Measurements from ENCODE around the gene NMT2. TPM values are rescaled to one million over a fixed set of nuclear protein-coding genes. Genes with fewer than 3 reads are reported as not detected.

Gene NMT2
- total and polyA plus RNA-seq, 9 donors = 15.2 to 21.3 (median 16.5) TPM

- no peak for DNase-seq
- Histone ChIP-seq H3K27me3 (ENCODE audit: control insufficient read depth, insufficient read depth, low read length) (no peaks in the 10 kb centered on the region), H3K9me3 (replicated peaks; ENCODE audit: control insufficient read depth, low read depth, low read length) (no peaks in the 10 kb centered on the region), H3K27ac (ENCODE audit: low read length) (no peak overlapping the region), H3K4me3 (ENCODE audit: low read length) (no peak overlapping the region), H3K36me3 (ENCODE audit: control insufficient read depth, insufficient read depth, low read length) (peaks cover 24% of the 10 kb centered on the region), H3K4me1 (ENCODE audit: control insufficient read depth, insufficient read depth, low read length) (no peaks in the 10 kb centered on the region)
- no CpG with 5 or more reads among the region's 3 CpGs for WGBS (ENCODE audit: insufficient coverage)
Observed at GRCh38 chr10:15124908-15125307, 43.6 kb downstream of the NMT2 start.

DNA sequence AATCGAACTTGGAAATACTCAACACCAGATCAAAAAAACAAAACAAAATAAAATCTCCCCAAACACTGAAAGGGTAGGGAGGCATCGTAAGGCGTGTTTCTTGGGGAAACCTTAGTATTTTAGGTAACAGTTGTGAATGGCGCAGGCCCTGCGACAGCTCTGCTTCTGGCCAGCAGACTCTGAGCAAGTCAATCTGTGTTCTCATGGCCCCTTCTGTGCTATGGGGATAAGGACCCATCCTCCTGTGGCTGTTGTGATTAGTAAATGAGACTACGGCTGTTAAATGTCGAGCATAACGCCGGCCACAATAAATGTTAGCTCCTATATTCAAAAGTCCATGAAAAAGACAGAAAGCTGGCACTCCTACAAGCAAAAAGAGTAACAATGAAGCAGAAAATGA is 44.3 kb downstream of the NMT2 start:
- H3K4me3 ChIP-seq (ENCODE audit: low read length) = no peak overlapping the region
- H3K9me3 ChIP-seq (replicated peaks; ENCODE audit: control insufficient read depth, low read depth, low read length) = no peaks in the 10 kb centered on the region
- no peaks in the 10 kb centered on the region for H3K27me3 ChIP-seq (ENCODE audit: control insufficient read depth, insufficient read depth, low read length)
- 100% methylated on average over 2 of the region's 9 CpGs for WGBS (ENCODE audit: insufficient coverage)
- H3K27ac ChIP-seq (ENCODE audit: low read length) = no peak overlapping the region
- DNase-seq = no peak
- no peaks in the 10 kb centered on the region for H3K4me1 ChIP-seq (ENCODE audit: control insufficient read depth, insufficient read depth, low read length)
- H3K36me3 ChIP-seq (ENCODE audit: control insufficient read depth, insufficient read depth, low read length) = peaks cover 26% of the 10 kb centered on the region

GRCh38 chr10:15123749-15124184 is 44.7 kb downstream of the NMT2 start:
- 88% methylated on average over 1 of the region's 3 CpGs for whole genome bisulfite sequencing (ENCODE audit: insufficient coverage)
- Histone ChIP-seq H3K4me3 (ENCODE audit: low read length) (no peak overlapping the region), H3K36me3 (ENCODE audit: control insufficient read depth, insufficient read depth, low read length) (peaks cover 30% of the 10 kb centered on the region), H3K27ac (ENCODE audit: low read length) (no peak overlapping the region), H3K27me3 (ENCODE audit: control insufficient read depth, insufficient read depth, low read length) (no peaks in the 10 kb centered on the region), H3K4me1 (ENCODE audit: control insufficient read depth, insufficient read depth, low read length) (no peaks in the 10 kb centered on the region), H3K9me3 (replicated peaks; ENCODE audit: control insufficient read depth, low read depth, low read length) (no peaks in the 10 kb centered on the region)
- no peak for DNase-seq

- Histone ChIP-seq H3K36me3 (ENCODE audit: control insufficient read depth, insufficient read depth, low read length) (peaks cover 33% of the 10 kb centered on the region), H3K4me1 (ENCODE audit: control insufficient read depth, insufficient read depth, low read length) (no peaks in the 10 kb centered on the region), H3K9me3 (replicated peaks; ENCODE audit: control insufficient read depth, low read depth, low read length) (no peaks in the 10 kb centered on the region), H3K27me3 (ENCODE audit: control insufficient read depth, insufficient read depth, low read length) (no peaks in the 10 kb centered on the region), H3K4me3 (ENCODE audit: low read length) (no peak overlapping the region), H3K27ac (ENCODE audit: low read length) (no peak overlapping the region)
- no peak for DNase-seq
- 89% methylated on average over 3 of the region's 9 CpGs for WGBS (ENCODE audit: insufficient coverage)
Observed at GRCh38 chr10:15122477-15123030, 45.9 kb downstream of the NMT2 start.

- no peaks in the 10 kb centered on the region for H3K4me1 ChIP-seq (ENCODE audit: control insufficient read depth, insufficient read depth, low read length)
- H3K27ac ChIP-seq (ENCODE audit: low read length) = no peak overlapping the region
- H3K36me3 ChIP-seq (ENCODE audit: control insufficient read depth, insufficient read depth, low read length) = peaks cover 36% of the 10 kb centered on the region
- no peak for DNase-seq
- H3K4me3 ChIP-seq (ENCODE audit: low read length) = no peak overlapping the region
- no peaks in the 10 kb centered on the region for H3K27me3 ChIP-seq (ENCODE audit: control insufficient read depth, insufficient read depth, low read length)
- WGBS (ENCODE audit: insufficient coverage) = no CpG with 5 or more reads among the region's 1 CpG
- no peaks in the 10 kb centered on the region for H3K9me3 ChIP-seq (replicated peaks; ENCODE audit: control insufficient read depth, low read depth, low read length)
Observed at GRCh38 chr10:15121707-15122106, 46.8 kb downstream of the NMT2 start.

- no peaks in the 10 kb centered on the region for H3K27me3 ChIP-seq (ENCODE audit: control insufficient read depth, insufficient read depth, low read length)
- no peak overlapping the region for H3K4me3 ChIP-seq (ENCODE audit: low read length)
- peaks cover 6% of the 10 kb centered on the region for H3K9me3 ChIP-seq (replicated peaks; ENCODE audit: control insufficient read depth, low read depth, low read length)
- 100% methylated on average over 1 of the region's 5 CpGs for WGBS (ENCODE audit: insufficient coverage)
- H3K27ac ChIP-seq (ENCODE audit: low read length) = no peak overlapping the region
- DNase-seq = no peak
- H3K36me3 ChIP-seq (ENCODE audit: control insufficient read depth, insufficient read depth, low read length) = peaks cover 36% of the 10 kb centered on the region
- no peaks in the 10 kb centered on the region for H3K4me1 ChIP-seq (ENCODE audit: control insufficient read depth, insufficient read depth, low read length)
Observed at GRCh38 chr10:15120523-15120922, 48.0 kb downstream of the NMT2 start.

- Histone ChIP-seq H3K4me1 (ENCODE audit: control insufficient read depth, insufficient read depth, low read length) (no peaks in the 10 kb centered on the region), H3K27me3 (ENCODE audit: control insufficient read depth, insufficient read depth, low read length) (no peaks in the 10 kb centered on the region), H3K36me3 (ENCODE audit: control insufficient read depth, insufficient read depth, low read length) (peaks cover 31% of the 10 kb centered on the region), H3K4me3 (ENCODE audit: low read length) (no peak overlapping the region), H3K27ac (ENCODE audit: low read length) (no peak overlapping the region), H3K9me3 (replicated peaks; ENCODE audit: control insufficient read depth, low read depth, low read length) (peaks cover 6% of the 10 kb centered on the region)
- DNase-seq = no peak
- no CpG with 5 or more reads among the region's 1 CpG for WGBS (ENCODE audit: insufficient coverage)
Observed at GRCh38 chr10:15118615-15119014, 49.9 kb downstream of the NMT2 start.

DNA sequence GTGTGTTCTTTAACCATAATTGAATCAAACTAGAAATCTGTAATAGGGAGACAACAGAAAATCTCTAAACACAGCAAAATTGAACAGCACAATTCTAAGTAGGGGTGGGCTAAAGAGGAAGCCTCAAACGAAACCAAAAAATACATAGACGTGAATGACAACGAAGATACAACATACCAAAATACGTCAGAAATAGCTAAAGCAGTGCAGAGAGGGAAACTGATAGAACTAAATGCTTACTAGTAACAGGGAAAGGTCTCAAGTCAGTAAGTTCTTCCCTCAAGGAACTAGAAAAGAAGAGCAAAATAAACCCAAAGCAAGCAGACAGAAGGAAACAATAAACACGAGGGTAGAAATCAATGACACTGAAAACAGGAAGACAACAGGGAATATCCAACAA is 52.3 kb downstream of the NMT2 start:
- H3K4me1 ChIP-seq (ENCODE audit: control insufficient read depth, insufficient read depth, low read length) = no peaks in the 10 kb centered on the region
- peaks cover 6% of the 10 kb centered on the region for H3K9me3 ChIP-seq (replicated peaks; ENCODE audit: control insufficient read depth, low read depth, low read length)
- H3K36me3 ChIP-seq (ENCODE audit: control insufficient read depth, insufficient read depth, low read length) = peaks cover 35% of the 10 kb centered on the region
- H3K4me3 ChIP-seq (ENCODE audit: low read length) = no peak overlapping the region
- DNase-seq = no peak
- H3K27me3 ChIP-seq (ENCODE audit: control insufficient read depth, insufficient read depth, low read length) = no peaks in the 10 kb centered on the region
- WGBS (ENCODE audit: insufficient coverage) = no CpG with 5 or more reads among the region's 5 CpGs
- no peak overlapping the region for H3K27ac ChIP-seq (ENCODE audit: low read length)

DNA sequence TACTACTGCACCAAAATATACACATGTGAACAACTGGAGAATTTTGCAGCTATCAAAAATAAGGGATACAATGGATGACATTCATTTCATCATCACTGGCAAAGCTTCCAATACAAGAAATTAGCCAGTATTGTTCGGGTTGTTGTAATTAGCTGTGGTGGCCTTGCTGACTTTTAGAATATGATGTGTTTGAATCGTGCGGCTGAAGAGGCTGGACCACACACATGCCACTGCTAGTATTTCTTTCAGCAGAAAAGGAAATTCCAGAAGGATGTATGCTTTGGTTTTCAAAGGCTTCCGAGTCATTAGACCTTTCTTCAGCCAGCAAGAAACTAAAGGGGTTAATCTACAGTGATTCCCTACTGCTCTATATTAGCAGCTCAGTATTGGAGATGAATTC is 54.7 kb downstream of the NMT2 start:
- H3K4me1 ChIP-seq (ENCODE audit: control insufficient read depth, insufficient read depth, low read length) = no peaks in the 10 kb centered on the region
- H3K36me3 ChIP-seq (ENCODE audit: control insufficient read depth, insufficient read depth, low read length) = peaks cover 31% of the 10 kb centered on the region
- no peak for DNase-seq
- no peak overlapping the region for H3K4me3 ChIP-seq (ENCODE audit: low read length)
- no peaks in the 10 kb centered on the region for H3K27me3 ChIP-seq (ENCODE audit: control insufficient read depth, insufficient read depth, low read length)
- no peak overlapping the region for H3K27ac ChIP-seq (ENCODE audit: low read length)
- peaks cover 6% of the 10 kb centered on the region for H3K9me3 ChIP-seq (replicated peaks; ENCODE audit: control insufficient read depth, low read depth, low read length)
- WGBS (ENCODE audit: insufficient coverage) = no CpG with 5 or more reads among the region's 4 CpGs

DNA sequence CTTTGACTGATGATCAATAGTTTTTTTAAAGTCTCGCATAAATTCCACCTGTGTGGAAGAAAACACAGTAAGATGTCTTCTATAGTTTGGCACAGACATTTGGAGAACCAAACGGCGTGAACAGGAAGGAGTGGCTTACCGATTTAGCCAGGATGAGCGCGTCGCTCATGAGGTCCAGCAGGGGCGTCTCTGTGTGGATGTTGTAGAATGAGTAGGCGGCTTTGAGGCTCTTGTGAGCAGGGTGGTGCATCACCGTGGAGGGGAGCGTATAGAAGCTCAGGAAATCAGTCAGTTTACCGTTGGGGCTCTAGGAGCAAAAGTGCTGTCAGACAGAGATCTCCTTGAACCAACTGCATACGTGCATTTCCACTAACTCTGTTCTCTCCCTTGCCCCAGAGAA is 55.8 kb downstream of the NMT2 start:
- Histone ChIP-seq H3K4me3 (ENCODE audit: low read length) (no peak overlapping the region), H3K9me3 (replicated peaks; ENCODE audit: control insufficient read depth, low read depth, low read length) (peaks cover 6% of the 10 kb centered on the region), H3K27me3 (ENCODE audit: control insufficient read depth, insufficient read depth, low read length) (no peaks in the 10 kb centered on the region), H3K4me1 (ENCODE audit: control insufficient read depth, insufficient read depth, low read length) (no peaks in the 10 kb centered on the region), H3K27ac (ENCODE audit: low read length) (no peak overlapping the region), H3K36me3 (ENCODE audit: control insufficient read depth, insufficient read depth, low read length) (peaks cover 29% of the 10 kb centered on the region)
- 84% methylated on average over 10 of the region's 13 CpGs for WGBS (ENCODE audit: insufficient coverage)
- no peak for DNase-seq
